HUES48 (cell line): ENCODE data around the gene ANKRD55.

Source experiments
- H3K27ac ChIP-seq: one replicate; pipeline ENCODE4 v1.7.0; 2013; ENCODE audit warnings: low read depth, low read length, inconsistent platforms
- H3K27me3 ChIP-seq: 2 replicates; pipeline ENCODE4 v1.6.1; 2013; ENCODE audit warnings: mild to moderate bottlenecking, low read length; ENCODE audit not compliant: control insufficient read depth, insufficient read depth
- H3K36me3 ChIP-seq: 2 replicates; pipeline ENCODE4 v1.6.1; 2013; ENCODE audit warnings: low read length; ENCODE audit not compliant: control insufficient read depth, insufficient read depth
- H3K4me1 ChIP-seq: 2 replicates; pipeline ENCODE4 v1.6.1; 2013; ENCODE audit warnings: mild to moderate bottlenecking, low read length; ENCODE audit not compliant: control insufficient read depth, insufficient read depth
- H3K4me3 ChIP-seq: 2 replicates; pipeline ENCODE4 v1.5.1; 2013; ENCODE audit warnings: mild to moderate bottlenecking, low read depth, low read length
- H3K9ac ChIP-seq: 2 replicates; pipeline ENCODE4 v1.6.1; 2013; ENCODE audit warnings: mild to moderate bottlenecking, low read depth, low read length, moderate library complexity
- H3K9me3 ChIP-seq: 2 replicates; pipeline ENCODE4 v1.6.1; 2013; ENCODE audit warnings: low read length; ENCODE audit not compliant: control insufficient read depth, insufficient read depth

The ANKRD55 gene

DNA sequence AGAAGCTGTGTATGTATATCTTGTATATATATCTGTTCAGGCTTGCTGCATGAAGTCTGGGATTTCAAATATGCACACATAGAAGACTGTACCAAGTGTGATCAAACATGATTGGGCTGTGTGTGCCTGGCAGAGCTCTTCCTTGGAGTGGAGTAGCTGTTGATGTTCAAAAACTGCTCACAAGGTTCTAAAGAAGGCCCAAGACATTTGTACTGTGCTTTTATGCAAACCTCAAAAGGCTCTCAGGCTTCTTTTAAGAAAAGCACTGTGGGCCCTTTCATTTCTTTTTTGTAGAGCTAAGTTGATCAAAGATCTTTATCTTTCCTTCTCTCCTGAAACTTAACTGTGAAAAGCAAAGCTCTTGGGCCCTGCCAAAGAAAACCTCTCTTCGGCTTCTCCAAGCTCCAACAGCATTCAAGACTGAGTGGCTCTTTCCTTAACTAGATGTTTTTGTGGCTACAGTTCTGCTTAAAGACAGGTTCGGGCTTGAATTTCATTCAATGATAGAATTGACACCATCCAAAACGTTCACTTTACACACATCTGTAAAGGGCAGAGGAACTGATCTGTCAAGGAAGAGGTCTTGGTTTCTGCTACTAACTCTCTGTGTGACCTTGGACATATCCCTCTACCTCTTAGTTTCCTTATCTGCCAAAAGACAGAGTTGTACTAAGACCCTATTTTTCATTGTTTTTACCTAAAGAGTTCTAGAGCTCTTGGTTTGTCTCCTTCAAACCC lies 132.5 kb downstream of the ANKRD55 start:
- Histone ChIP-seq H3K27ac (no peak overlapping the region), H3K27me3 (no peaks in the 10 kb centered on the region), H3K4me1 (no peaks in the 10 kb centered on the region), H3K9ac (no peak overlapping the region), H3K9me3 (peaks cover 5% of the 10 kb centered on the region; the same call in 1 of the 2 replicates), H3K4me3 (no peak overlapping the region), H3K36me3 (no peaks in the 10 kb centered on the region)

DNA sequence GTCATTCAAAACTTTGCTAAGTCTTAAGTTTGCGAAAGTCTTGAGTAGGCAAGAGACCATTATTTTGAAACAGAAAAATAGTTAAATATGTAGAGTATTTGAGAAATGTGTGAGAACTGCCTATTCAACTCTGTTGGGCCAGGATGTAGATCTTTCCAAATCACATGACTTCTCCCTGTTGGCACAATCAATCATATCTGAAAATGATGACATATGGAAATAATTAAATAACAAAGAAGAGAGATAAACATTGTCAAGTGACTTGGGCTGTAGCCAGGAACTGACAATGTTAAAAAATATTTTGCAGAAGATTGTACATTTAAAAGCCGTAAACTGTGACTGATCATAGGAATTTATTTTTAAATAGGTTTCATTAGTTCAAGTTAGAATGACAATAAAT lies 133.8 kb downstream of the ANKRD55 start:
- no peaks in the 10 kb centered on the region for H3K4me1 ChIP-seq
- no peak overlapping the region for H3K9ac ChIP-seq
- H3K4me3 ChIP-seq = no peak overlapping the region
- H3K9me3 ChIP-seq = peaks cover 5% of the 10 kb centered on the region; the same call in 1 of the 2 replicates
- H3K27me3 ChIP-seq = no peaks in the 10 kb centered on the region
- H3K36me3 ChIP-seq = no peaks in the 10 kb centered on the region
- H3K27ac ChIP-seq = no peak overlapping the region

DNA sequence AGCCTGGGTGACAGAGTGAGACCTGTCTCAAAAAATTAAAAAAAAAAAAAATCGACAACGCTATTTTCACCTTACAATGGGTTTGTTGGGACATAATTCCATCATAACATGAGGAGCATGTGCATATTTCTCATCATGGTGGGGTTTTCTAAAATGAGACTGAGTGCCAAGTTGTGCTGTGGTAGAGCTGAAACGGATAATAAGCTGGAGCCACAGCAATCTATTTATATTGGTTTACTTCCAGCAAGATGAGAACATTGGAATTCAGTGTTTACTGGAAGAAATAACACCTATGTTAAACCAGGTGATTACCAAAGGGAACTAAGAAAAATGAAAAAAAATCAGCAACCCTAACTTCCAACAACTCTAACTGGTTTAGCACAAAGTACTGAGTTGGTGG lies 136.1 kb downstream of the ANKRD55 start:
- Histone ChIP-seq H3K36me3 (no peaks in the 10 kb centered on the region), H3K4me1 (no peaks in the 10 kb centered on the region), H3K9ac (no peak overlapping the region), H3K27me3 (no peaks in the 10 kb centered on the region), H3K9me3 (peaks cover 5% of the 10 kb centered on the region; the same call in 1 of the 2 replicates), H3K27ac (no peak overlapping the region), H3K4me3 (no peak overlapping the region)

DNA sequence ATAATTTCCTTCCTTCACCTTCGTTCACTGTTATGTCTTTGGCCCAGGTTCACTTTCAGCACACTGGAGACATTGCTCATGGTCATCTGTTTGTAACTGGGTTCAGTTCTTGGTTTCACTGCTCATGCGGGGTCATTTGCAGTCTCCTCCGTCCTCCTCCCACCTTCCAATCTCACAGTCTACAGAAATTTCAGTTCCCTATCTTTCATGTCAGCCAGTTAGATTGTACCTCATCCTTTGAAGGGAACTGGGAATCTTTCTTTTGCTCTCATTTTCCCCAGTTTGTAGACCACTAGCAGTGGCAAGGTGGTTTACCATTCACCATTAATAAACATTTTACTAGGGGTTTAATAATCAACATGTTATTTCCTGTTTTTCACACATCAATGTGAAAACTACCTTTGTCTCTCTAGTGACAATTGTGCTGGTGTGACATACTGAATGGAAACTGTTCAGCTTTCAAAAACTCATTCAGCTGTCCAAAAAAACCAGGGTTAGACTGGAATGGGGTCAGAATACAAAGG lies 137.5 kb downstream of the ANKRD55 start:
- Histone ChIP-seq H3K4me3 (no peak overlapping the region), H3K36me3 (no peaks in the 10 kb centered on the region), H3K27ac (no peak overlapping the region)

DNA sequence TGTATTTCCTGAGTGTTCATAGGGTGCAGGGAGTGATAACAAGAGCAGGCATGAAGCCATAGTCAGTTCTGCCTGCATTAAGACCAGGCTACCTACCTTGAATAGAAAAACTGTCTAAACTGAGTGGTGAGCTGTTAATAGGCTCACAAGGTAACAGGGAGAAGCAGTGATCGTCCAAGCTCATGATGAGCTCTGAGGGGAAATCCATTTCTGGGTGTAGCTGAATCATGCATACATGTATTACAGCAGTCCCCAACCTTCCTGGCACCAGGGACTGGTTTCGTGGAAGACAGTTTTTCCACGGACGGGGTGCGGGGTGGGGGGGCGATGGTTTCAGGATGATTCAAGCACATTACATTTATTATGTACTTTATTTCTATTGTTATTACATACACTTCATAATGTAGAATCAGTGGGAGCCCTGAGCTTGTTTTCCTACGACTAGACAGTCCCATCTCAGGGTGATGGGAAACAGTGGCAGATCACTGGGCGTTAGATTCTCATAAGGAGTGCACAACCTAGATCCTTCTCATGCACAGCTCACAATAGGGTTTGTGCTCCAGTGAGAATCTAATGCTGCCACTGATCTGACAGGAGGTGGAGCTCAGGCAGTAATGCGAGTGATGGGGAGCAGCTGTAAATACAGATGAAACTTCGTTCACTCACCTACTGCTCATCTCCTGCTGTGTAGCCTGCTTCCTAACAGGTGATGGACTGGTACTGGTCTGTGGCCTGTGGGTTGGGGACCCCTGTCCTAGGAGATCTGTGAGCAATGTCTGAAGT lies 138.4 kb downstream of the ANKRD55 start:
- no peak overlapping the region for H3K27ac ChIP-seq

More for the DNA sequence above, 137.5 kb downstream of the ANKRD55 start:
- Histone ChIP-seq H3K4me1 (no peaks in the 10 kb centered on the region), H3K9ac (no peak overlapping the region), H3K27me3 (no peaks in the 10 kb centered on the region), H3K9me3 (no peaks in the 10 kb centered on the region)

DNA sequence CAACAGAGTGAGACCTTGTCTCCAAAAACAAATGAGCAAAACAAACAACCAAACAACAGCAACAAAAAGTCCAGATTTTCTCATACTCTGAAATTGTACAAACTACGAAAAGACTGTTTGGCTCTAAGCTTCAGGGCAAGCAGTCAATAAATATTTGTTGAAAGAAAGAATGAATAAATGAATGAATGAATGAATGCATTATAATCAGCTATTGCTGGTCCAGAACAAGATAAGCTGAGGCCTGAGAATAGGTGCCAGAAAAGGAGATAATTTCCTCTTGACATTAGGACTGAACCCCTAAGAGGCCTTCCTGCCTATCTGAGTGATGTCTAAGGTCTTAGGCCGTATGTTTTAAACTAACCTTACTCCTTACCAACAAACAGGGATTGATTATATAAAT lies 139.2 kb downstream of the ANKRD55 start:
- Histone ChIP-seq H3K4me3 (no peak overlapping the region), H3K9me3 (no peaks in the 10 kb centered on the region), H3K4me1 (no peaks in the 10 kb centered on the region), H3K36me3 (no peaks in the 10 kb centered on the region), H3K27ac (no peak overlapping the region), H3K9ac (no peak overlapping the region), H3K27me3 (no peaks in the 10 kb centered on the region)

More for the DNA sequence above, 138.4 kb downstream of the ANKRD55 start:
- Histone ChIP-seq H3K4me3 (no peak overlapping the region), H3K36me3 (no peaks in the 10 kb centered on the region), H3K27me3 (no peaks in the 10 kb centered on the region), H3K9ac (no peak overlapping the region), H3K9me3 (no peaks in the 10 kb centered on the region), H3K4me1 (no peaks in the 10 kb centered on the region)

DNA sequence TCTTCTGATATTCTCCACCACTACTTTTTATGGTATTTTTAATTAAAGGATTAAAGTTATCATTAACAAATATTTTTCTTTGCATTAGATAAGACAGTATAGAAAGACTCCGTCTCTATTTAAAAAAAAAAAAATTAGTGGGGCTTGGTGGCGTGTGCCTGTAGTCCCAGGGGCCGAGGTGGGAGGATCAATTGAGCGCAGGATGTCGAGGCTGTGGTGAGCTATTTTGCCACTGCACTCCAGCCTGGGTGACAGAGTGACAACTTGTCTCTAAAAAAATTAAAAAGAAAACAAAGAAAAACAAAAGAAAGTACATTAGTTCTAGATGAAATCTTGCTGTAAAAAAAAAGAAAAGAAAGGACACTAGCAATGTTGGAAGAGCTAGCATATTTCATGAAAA lies 141.0 kb downstream of the ANKRD55 start:
- no peaks in the 10 kb centered on the region for H3K27me3 ChIP-seq
- no peak overlapping the region for H3K9ac ChIP-seq
- H3K36me3 ChIP-seq = no peaks in the 10 kb centered on the region
- no peak overlapping the region for H3K4me3 ChIP-seq
- H3K9me3 ChIP-seq = no peaks in the 10 kb centered on the region
- H3K27ac ChIP-seq = no peak overlapping the region
- H3K4me1 ChIP-seq = no peaks in the 10 kb centered on the region

DNA sequence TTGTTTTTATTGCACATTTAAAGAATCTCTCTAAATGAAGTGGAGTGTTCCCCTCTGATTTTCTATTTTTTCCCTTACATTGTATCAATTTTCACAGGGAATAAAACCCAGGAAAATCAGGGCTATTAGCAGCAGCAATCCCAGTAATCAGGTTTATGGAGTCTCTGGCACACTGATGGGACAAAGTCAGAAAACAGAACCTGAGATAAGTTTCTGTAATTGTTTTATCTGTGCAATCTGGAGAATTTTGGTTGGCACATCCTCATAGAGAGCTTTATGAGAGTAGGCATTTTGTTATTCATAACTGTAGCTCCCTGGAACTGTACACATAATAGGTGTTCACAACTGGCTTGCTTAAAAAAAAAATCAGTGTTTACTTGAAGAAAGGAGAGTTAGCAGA lies 141.5 kb downstream of the ANKRD55 start:
- Histone ChIP-seq H3K27ac (no peak overlapping the region), H3K4me1 (no peaks in the 10 kb centered on the region), H3K9me3 (no peaks in the 10 kb centered on the region), H3K9ac (no peak overlapping the region), H3K4me3 (no peak overlapping the region), H3K27me3 (no peaks in the 10 kb centered on the region), H3K36me3 (no peaks in the 10 kb centered on the region)

DNA sequence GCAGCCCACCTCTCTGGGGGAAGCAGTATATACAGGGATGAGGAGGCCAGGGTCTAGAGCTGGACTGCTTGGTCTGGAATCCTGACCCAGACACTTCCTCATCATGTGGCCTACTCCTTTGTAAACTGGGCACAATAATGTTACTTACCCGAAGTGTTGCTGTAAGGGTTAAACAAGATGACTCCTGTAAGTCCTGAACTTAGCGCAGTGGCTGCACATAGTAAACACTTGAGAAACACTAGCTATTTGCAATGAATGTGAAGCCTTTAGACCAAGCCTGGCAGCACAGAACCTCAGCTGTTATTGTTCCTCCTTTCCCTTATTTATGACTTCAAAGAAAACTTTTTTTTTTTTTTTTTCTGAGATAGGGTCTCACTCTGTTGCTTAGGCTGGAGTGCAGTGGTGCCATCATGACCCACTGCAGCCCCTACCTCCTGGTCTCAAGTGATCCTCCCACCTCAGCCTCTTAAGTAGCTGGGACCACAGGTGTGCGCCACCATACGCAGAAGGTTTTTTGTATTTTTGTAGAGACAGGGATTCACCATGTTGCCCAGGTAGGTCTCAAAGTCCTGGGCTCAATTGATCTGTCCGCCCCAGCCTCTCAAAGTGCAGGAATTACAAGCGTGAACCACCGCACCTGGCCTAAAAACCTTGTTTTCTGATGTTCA lies 142.2 kb downstream of the ANKRD55 start:
- H3K27ac ChIP-seq = no peak overlapping the region
- no peaks in the 10 kb centered on the region for H3K27me3 ChIP-seq
- no peaks in the 10 kb centered on the region for H3K4me1 ChIP-seq
- H3K9ac ChIP-seq = no peak overlapping the region
- H3K36me3 ChIP-seq = no peaks in the 10 kb centered on the region
- no peaks in the 10 kb centered on the region for H3K9me3 ChIP-seq
- H3K4me3 ChIP-seq = no peak overlapping the region

DNA sequence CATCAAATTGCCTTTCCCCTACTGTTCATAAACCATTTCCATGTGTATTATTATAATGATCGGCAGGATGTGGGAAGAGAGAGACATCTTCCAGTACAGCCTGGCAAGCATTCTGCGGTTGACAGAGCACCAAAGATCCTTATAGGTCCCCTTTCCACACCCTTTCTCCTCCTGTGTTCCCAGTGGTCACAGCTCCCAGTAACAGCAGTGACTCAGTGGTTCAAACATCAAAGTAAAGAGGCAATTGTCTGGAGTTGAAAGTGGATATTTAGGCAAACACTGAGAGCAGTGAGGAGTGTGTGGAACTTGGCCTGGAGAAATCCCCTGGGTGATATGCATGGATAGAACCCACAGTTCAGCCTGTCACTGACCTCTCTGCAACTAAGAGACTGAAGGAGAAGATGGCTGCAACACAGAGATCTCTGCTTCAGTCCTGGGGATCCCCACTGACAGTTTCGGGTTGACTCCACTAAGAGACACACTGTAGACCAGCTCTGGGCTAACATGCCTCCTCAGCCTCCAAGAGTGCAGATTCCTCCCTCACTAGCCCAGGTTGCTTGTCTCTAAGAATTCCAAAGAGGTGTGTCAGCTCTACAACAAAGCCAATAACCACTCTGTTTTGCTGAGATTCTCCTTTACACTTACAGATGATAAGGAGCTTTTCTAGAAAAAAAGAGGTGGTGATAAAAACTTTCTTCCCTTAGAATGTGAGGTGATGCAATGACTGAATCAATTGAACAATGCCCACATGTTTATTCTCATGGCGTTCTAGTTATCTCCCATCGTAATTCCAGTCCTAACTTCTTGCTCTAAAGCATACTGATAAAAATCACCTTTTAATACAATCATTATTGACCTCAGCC lies 143.9 kb downstream of the ANKRD55 start:
- H3K9ac ChIP-seq = no peak overlapping the region
- no peaks in the 10 kb centered on the region for H3K9me3 ChIP-seq
- 0 out of 2 replicates have a peak, but pooled peaks cover 4% of the 10 kb centered on the region for H3K4me1 ChIP-seq
- no peaks in the 10 kb centered on the region for H3K36me3 ChIP-seq
- no peaks in the 10 kb centered on the region for H3K27me3 ChIP-seq
- H3K4me3 ChIP-seq = no peak overlapping the region
- H3K27ac ChIP-seq = no peak overlapping the region
